Activated CD8-positive, alpha-beta memory T cell treated with anti-CD3 and anti-CD28 coated beads for 48 hours (primary cell): ENCODE measurements around the gene S1PR5.

Source experiments
- DNase-seq, 3 experiments: peaks; one replicate each; pipeline ENCODE4 v3.0.0-alpha.2; 2020; ENCODE audit warnings: low read depth in 2 of 3, low spot score in 2 of 3

S1PR5 gene

GRCh38 chr19:10473192-10473591 lies 44.1 kb downstream of the S1PR5 start:
- no peak for DNase-seq

GRCh38 chr19:10471909-10472308 lies 45.3 kb downstream of the S1PR5 start:
- DNase-seq = no peak

GRCh38 chr19:10468133-10468532 lies 49.1 kb downstream of the S1PR5 start:
- no peak for DNase-seq

- DNase-seq = no peak
Measured at GRCh38 chr19:10467104-10467706, 50.0 kb downstream of the S1PR5 start.

- DNase-seq = no peak
Measured at GRCh38 chr19:10464456-10464855, 52.8 kb downstream of the S1PR5 start.
